Measurements from ENCODE around the gene PAK5.

The PAK5 gene

DNA sequence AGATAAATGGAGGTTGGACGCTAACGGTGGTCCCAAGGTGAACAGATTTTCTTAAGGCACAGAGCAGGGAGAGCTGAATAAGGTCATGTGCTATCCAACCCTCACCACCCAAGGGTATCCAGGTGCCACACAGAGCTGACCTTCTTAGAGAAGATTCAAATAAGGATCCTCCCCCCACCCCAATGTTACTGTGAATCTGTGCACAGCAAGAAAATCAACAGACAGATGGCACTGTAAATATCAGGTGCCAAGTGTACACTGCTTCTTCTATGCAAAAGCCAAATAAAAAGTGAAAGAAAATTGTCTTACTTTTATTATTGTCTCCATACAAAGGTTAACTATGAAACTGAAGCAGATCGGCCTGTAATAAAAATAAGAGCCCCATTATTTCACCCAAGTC is 96.9 kb downstream of the PAK5 start:
- no peak for DNase-seq (ENCODE audit: low read depth)
- TF ChIP-seq CTCF (IDR thresholded peaks at IDR 0.05; ENCODE audit: insufficient read depth, low read depth, low read length, missing control alignments): no peak
- no peak overlapping the region for H3K4me3 ChIP-seq (ENCODE audit: low read depth, low read length)

GRCh38 chr20:9740486-9740885 is 98.4 kb downstream of the PAK5 start:
- no peak for TF ChIP-seq CTCF (IDR thresholded peaks at IDR 0.05; ENCODE audit: insufficient read depth, low read depth, low read length, missing control alignments)
- DNase-seq (ENCODE audit: low read depth): no peak

DNA sequence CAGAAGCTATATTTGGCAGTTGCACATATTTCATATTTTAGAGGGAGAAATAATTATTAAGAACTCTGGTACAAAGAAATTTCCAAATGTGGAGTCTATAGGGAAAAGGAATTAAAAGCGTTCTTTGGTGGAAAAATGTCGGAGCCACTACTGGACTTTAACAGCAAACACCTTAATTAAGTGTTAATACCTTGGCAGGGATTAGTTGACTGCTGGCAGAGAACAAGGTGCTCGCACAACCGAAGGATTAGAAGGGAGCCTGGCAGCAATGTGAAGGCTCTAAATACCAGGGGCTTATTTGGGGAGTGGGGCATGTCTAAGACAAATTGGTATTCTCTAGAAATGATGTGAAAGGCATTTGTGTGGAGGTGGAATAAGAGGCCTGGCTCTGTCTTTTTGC is 98.9 kb downstream of the PAK5 start:
- H3K4me3 ChIP-seq (ENCODE audit: low read depth, low read length): no peak overlapping the region
- DNase-seq (ENCODE audit: low read depth): no peak
- TF ChIP-seq CTCF (IDR thresholded peaks at IDR 0.05; ENCODE audit: insufficient read depth, low read depth, low read length, missing control alignments): no peak

More at GRCh38 chr20:9740486-9740885, 98.4 kb downstream of the PAK5 start:
- H3K4me3 ChIP-seq (ENCODE audit: low read depth, low read length): no peak overlapping the region

GRCh38 chr20:9736373-9736772 is 102.5 kb downstream of the PAK5 start:
- no peak for DNase-seq (ENCODE audit: low read depth)
- H3K4me3 ChIP-seq (ENCODE audit: low read depth, low read length): no peak overlapping the region
- TF ChIP-seq CTCF (IDR thresholded peaks at IDR 0.05; ENCODE audit: insufficient read depth, low read depth, low read length, missing control alignments): no peak

DNA sequence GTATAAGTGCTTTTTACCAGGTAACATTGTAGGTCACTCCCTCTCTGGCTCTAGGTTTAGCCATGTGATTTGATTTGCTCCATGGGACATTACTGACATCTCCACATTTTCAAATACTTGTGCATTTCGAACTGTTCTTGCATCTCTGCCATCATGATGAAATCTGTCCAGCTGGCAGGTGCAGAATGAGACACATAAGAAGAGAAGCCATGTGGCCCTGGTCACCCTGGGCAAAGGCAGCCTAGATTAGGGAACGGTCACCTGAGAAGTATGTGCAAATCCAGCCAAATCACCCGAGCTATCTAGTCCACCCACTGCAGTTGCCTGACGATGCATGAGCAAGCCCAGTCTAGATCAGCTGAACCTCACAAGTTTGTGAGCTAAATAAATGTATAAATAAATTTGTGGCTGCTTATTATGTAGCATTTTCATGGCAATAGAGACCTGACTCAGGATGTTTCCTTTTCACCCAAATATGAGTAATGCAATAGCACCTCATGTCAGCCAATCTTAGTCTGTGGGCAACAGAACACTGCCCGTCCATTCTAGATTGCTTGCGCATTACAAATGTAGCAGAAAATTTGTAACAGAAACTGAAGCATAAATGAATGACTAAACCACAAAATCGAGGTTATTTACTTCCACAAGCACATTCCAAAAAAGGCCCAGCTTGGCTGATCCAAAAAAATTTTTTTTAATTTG is 115.2 kb downstream of the PAK5 start:
- TF ChIP-seq CTCF (IDR thresholded peaks at IDR 0.05; ENCODE audit: insufficient read depth, low read depth, low read length, missing control alignments): no peak
- DNase-seq (ENCODE audit: low read depth): no peak
- no peak overlapping the region for H3K4me3 ChIP-seq (ENCODE audit: low read depth, low read length)

DNA sequence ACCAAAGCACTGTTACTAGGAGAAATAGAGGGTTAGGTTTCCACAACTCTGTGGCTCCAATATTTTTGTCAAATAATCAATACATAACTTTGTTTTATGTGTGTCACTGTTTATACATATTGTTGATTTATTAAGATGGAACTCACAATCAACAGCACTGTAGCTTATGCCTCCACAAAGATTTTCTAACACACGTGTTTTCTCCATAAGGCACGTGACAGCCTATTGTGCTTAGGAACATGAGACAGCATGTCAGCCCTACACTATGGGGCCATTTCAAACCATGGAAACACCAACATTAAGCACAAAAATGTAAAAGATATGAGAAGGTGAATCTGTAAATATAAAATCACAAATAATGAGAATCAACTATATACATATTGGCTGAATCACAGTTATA is 127.0 kb downstream of the PAK5 start:
- no peak overlapping the region for H3K4me3 ChIP-seq (ENCODE audit: low read depth, low read length)
- no peak for TF ChIP-seq CTCF (IDR thresholded peaks at IDR 0.05; ENCODE audit: insufficient read depth, low read depth, low read length, missing control alignments)
- DNase-seq (ENCODE audit: low read depth): no peak

- no peak for DNase-seq (ENCODE audit: low read depth)
- no peak for TF ChIP-seq CTCF (IDR thresholded peaks at IDR 0.05; ENCODE audit: insufficient read depth, low read depth, low read length, missing control alignments)
- H3K4me3 ChIP-seq (ENCODE audit: low read depth, low read length): no peak overlapping the region
These were observed 128.2 kb downstream of the PAK5 start for GRCh38 chr20:9710685-9711084.
